GM13976 (cell line): Measurements from ENCODE around the gene HSP90B1.

Source experiments
- DNase-seq: peaks from one replicate; pipeline ENCODE4 v3.0.0; 2012; ENCODE audit warnings: low spot score
- CTCF ChIP-seq: IDR thresholded peaks from 2 replicates; pipeline ENCODE4 v1.5.1; 2012; ENCODE audit warnings: borderline replicate concordance, mild to moderate bottlenecking; ENCODE audit not compliant: insufficient read depth; ENCODE audit errors: extremely low read depth, missing control alignments, control extremely low read depth
- in situ Hi-C: fragments of 300-500 bp; cut with MboI; formaldehyde crosslinking; loops from one replicate; pipeline ENCODE4 v1.12.0; 2022; ENCODE audit warnings: low sequenced_read_pairs, mixed read lengths, inconsistent platforms; ENCODE audit not compliant: unreplicated experiment

The HSP90B1 gene

GRCh38 chr12:103908877-103909276 lies 21.3 kb upstream of the HSP90B1 start:
- no peak for TF ChIP-seq CTCF
- no peak for DNase-seq
- in situ Hi-C loops, result no loop called here

- TF ChIP-seq CTCF, result no peak
- DNase-seq, result no peak
- in situ Hi-C loops, result no loop called here
Observed at GRCh38 chr12:103909811-103910210, 20.4 kb upstream of the HSP90B1 start.

- TF ChIP-seq CTCF, result no peak
- DNase-seq, result no peak
- in situ Hi-C loops, result no loop called here
Observed at GRCh38 chr12:103912069-103912468, 18.1 kb upstream of the HSP90B1 start.

GRCh38 chr12:103913100-103913499 lies 17.1 kb upstream of the HSP90B1 start:
- TF ChIP-seq CTCF, result no peak
- in situ Hi-C loops, result no loop called here
- DNase-seq, result no peak

- no peak for TF ChIP-seq CTCF
- in situ Hi-C loops, result no loop called here
- DNase-seq, result no peak
Observed at GRCh38 chr12:103915306-103915705, 14.9 kb upstream of the HSP90B1 start.

- in situ Hi-C loops, result no loop called here
- TF ChIP-seq CTCF, result no peak
- DNase-seq, result no peak
Observed at GRCh38 chr12:103917873-103918272, 12.3 kb upstream of the HSP90B1 start.
